Neural cell (in vitro differentiated cells): ENCODE results near the gene CIBAR2.

ENCODE experiments used
- CTCF ChIP-seq: fragments of 450-650 bp; IDR thresholded peaks from 2 replicates; pipeline ENCODE4 v1.5.1; 2014; ENCODE audit warnings: antibody characterized with exemption, mild to moderate bottlenecking, moderate library complexity; ENCODE audit not compliant: poor library complexity, severe bottlenecking
- EP300 ChIP-seq: fragments of 450-650 bp; conservative IDR thresholded peaks from 2 replicates; pipeline ENCODE4 v1.6.1; 2014; ENCODE audit warnings: antibody characterized with exemption, mild to moderate bottlenecking, moderate library complexity; ENCODE audit not compliant: poor library complexity, severe bottlenecking
- EZH2 ChIP-seq: fragments of 200-600, 300-800 bp; shearing (Covaris generic), sonication (generic); IDR thresholded peaks from 2 replicates; pipeline ENCODE4 v1.6.1; 2014; ENCODE audit warnings: antibody characterized with exemption, low read length, borderline replicate concordance, mild to moderate bottlenecking; ENCODE audit not compliant: insufficient read depth, poor library complexity, severe bottlenecking
- POLR2AphosphoS5 ChIP-seq: IDR thresholded peaks from 2 replicates; pipeline ENCODE4 v1.6.1; 2012
- RAD21 ChIP-seq: fragments of 450-650 bp; conservative IDR thresholded peaks from 2 replicates; pipeline ENCODE4 v1.6.1; 2014; ENCODE audit warnings: antibody characterized with exemption, mild to moderate bottlenecking, moderate library complexity
- REST ChIP-seq: IDR thresholded peaks from 2 replicates; pipeline ENCODE4 v1.6.1; 2012; ENCODE audit warnings: borderline replicate concordance
- SMC3 ChIP-seq: fragments of 450-650 bp; conservative IDR thresholded peaks from 2 replicates; pipeline ENCODE4 v1.6.1; 2014; ENCODE audit warnings: antibody characterized with exemption, mild to moderate bottlenecking, moderate library complexity; ENCODE audit not compliant: poor library complexity
- TAF1 ChIP-seq: IDR thresholded peaks from 2 replicates; pipeline ENCODE4 v1.6.1; 2012; ENCODE audit warnings: low read depth

GRCh38 chr16:85091522-85091910 lies 20.8 kb downstream of the CIBAR2 start:
- TF ChIP-seq EZH2 (no peak), CTCF (no peak), POLR2AphosphoS5 (no peak), RAD21 (no peak), TAF1 (no peak), EP300 (no peak), SMC3 (no peak), REST (no peak)
